Hepatocyte (in vitro differentiated cells): ENCODE results near the gene S100A8.

ENCODE experiments used
- CTCF ChIP-seq: fragments of 200-600 bp; sonication (generic); IDR thresholded peaks from 2 replicates; pipeline ENCODE4 v1.5.1; 2016; ENCODE audit warnings: antibody characterized with exemption, mild to moderate bottlenecking; ENCODE audit not compliant: poor library complexity
- EZH2 ChIP-seq: fragments of 200-600 bp; sonication (generic); IDR thresholded peaks from 2 replicates; pipeline ENCODE4 v1.6.1; 2016; ENCODE audit warnings: antibody characterized with exemption, mild to moderate bottlenecking, borderline replicate concordance
- EZH2phosphoT487 ChIP-seq: fragments of 200-600 bp; sonication (generic); IDR thresholded peaks from one replicate; pipeline ENCODE4 v1.6.1; 2018; ENCODE audit warnings: antibody characterized with exemption, mild to moderate bottlenecking, low read depth, moderate library complexity; ENCODE audit not compliant: unreplicated experiment, severe bottlenecking

- no peak for TF ChIP-seq CTCF
- TF ChIP-seq EZH2phosphoT487, result no peak
- no peak for TF ChIP-seq EZH2
Observed at GRCh38 chr1:153346077-153346723, 44.7 kb downstream of the S100A8 start.
